Measurements from ENCODE around the gene NKTR.

NKTR gene

GRCh38 chr3:42660898-42661297 lies 60.4 kb downstream of the NKTR start:
- Mint-ChIP-seq H3K9me3 (no peaks in the 10 kb centered on the region), H3K4me3 (no peak overlapping the region), H3K36me3 (no peaks in the 10 kb centered on the region), H3K4me1 (peaks cover 17% of the 10 kb centered on the region), H3K27ac (peak overlapping the region; percentile 11)
- ATAC-seq, result peak; percentile 27
- no peak for DNase-seq (ENCODE audit: low spot score in 2 of 2)

GRCh38 chr3:42661593-42662022 lies 61.1 kb downstream of the NKTR start:
- H3K27ac Mint-ChIP-seq, result peak overlapping the region; percentile 11
- peak in 1 of 2 donors; percentile 45 for DNase-seq (ENCODE audit: low spot score in 2 of 2)
- ATAC-seq, result no peak
- H3K4me1 Mint-ChIP-seq, result peaks cover 10% of the 10 kb centered on the region
- H3K4me3 Mint-ChIP-seq, result no peak overlapping the region
- no peaks in the 10 kb centered on the region for H3K36me3 Mint-ChIP-seq
- H3K9me3 Mint-ChIP-seq, result no peaks in the 10 kb centered on the region

- DNase-seq (ENCODE audit: low spot score in 2 of 2) (no peak), ATAC-seq (no peak)
- H3K4me3 Mint-ChIP-seq, result no peak overlapping the region
- H3K4me1 Mint-ChIP-seq, result peaks cover 10% of the 10 kb centered on the region
- no peaks in the 10 kb centered on the region for H3K9me3 Mint-ChIP-seq
- H3K36me3 Mint-ChIP-seq, result no peaks in the 10 kb centered on the region
- no peak overlapping the region for H3K27ac Mint-ChIP-seq
Measured at GRCh38 chr3:42662037-42662812, 61.7 kb downstream of the NKTR start.

- no peak overlapping the region for H3K27ac Mint-ChIP-seq
- ATAC-seq, result no peak
- no peak for DNase-seq (ENCODE audit: low spot score in 2 of 2)
- peaks cover 10% of the 10 kb centered on the region for H3K4me1 Mint-ChIP-seq
- H3K9me3 Mint-ChIP-seq, result no peaks in the 10 kb centered on the region
- H3K36me3 Mint-ChIP-seq, result no peaks in the 10 kb centered on the region
- H3K4me3 Mint-ChIP-seq, result no peak overlapping the region
Measured at GRCh38 chr3:42662813-42663535, 62.5 kb downstream of the NKTR start.

GRCh38 chr3:42663581-42664437 lies 63.3 kb downstream of the NKTR start:
- Mint-ChIP-seq H3K36me3 (no peaks in the 10 kb centered on the region), H3K4me3 (no peak overlapping the region), H3K4me1 (peaks cover 10% of the 10 kb centered on the region), H3K27ac (no peak overlapping the region), H3K9me3 (no peaks in the 10 kb centered on the region)
- no peak for ATAC-seq
- no peak for DNase-seq (ENCODE audit: low spot score in 2 of 2)

GRCh38 chr3:42664438-42664803 lies 63.9 kb downstream of the NKTR start:
- H3K9me3 Mint-ChIP-seq, result no peaks in the 10 kb centered on the region
- no peaks in the 10 kb centered on the region for H3K36me3 Mint-ChIP-seq
- DNase-seq (ENCODE audit: low spot score in 2 of 2), result no peak
- peaks cover 10% of the 10 kb centered on the region for H3K4me1 Mint-ChIP-seq
- no peak overlapping the region for H3K4me3 Mint-ChIP-seq
- no peak for ATAC-seq
- H3K27ac Mint-ChIP-seq, result no peak overlapping the region

GRCh38 chr3:42665050-42665878 lies 64.8 kb downstream of the NKTR start:
- no peak for ATAC-seq

GRCh38 chr3:42666022-42666421 lies 65.5 kb downstream of the NKTR start:
- H3K36me3 Mint-ChIP-seq, result no peaks in the 10 kb centered on the region
- H3K4me3 Mint-ChIP-seq, result no peak overlapping the region
- H3K9me3 Mint-ChIP-seq, result no peaks in the 10 kb centered on the region

More at GRCh38 chr3:42665050-42665878, 64.8 kb downstream of the NKTR start:
- no peak overlapping the region for H3K27ac Mint-ChIP-seq
- no peaks in the 10 kb centered on the region for H3K9me3 Mint-ChIP-seq
- no peaks in the 10 kb centered on the region for H3K36me3 Mint-ChIP-seq
- DNase-seq (ENCODE audit: low spot score in 2 of 2), result no peak
- H3K4me3 Mint-ChIP-seq, result no peak overlapping the region
- H3K4me1 Mint-ChIP-seq, result peaks cover 6% of the 10 kb centered on the region

GRCh38 chr3:42666577-42666998 lies 66.1 kb downstream of the NKTR start:
- Mint-ChIP-seq H3K36me3 (no peaks in the 10 kb centered on the region), H3K9me3 (no peaks in the 10 kb centered on the region), H3K4me1 (no peaks in the 10 kb centered on the region), H3K27ac (peak overlapping the region; percentile 12), H3K4me3 (no peak overlapping the region)
- DNase-seq (ENCODE audit: low spot score in 2 of 2), result no peak
- no peak for ATAC-seq

More at GRCh38 chr3:42666022-42666421, 65.5 kb downstream of the NKTR start:
- peak overlapping the region; percentile 12 for H3K27ac Mint-ChIP-seq
- H3K4me1 Mint-ChIP-seq, result no peaks in the 10 kb centered on the region
- DNase-seq (ENCODE audit: low spot score in 2 of 2) (no peak), ATAC-seq (no peak)

GRCh38 chr3:42667096-42667522 lies 66.6 kb downstream of the NKTR start:
- Mint-ChIP-seq H3K36me3 (no peaks in the 10 kb centered on the region), H3K4me1 (no peaks in the 10 kb centered on the region), H3K4me3 (no peak overlapping the region), H3K9me3 (no peaks in the 10 kb centered on the region), H3K27ac (no peak overlapping the region)
- ATAC-seq, result no peak
- no peak for DNase-seq (ENCODE audit: low spot score in 2 of 2)

- Mint-ChIP-seq H3K27ac (no peak overlapping the region), H3K36me3 (no peaks in the 10 kb centered on the region), H3K4me1 (no peaks in the 10 kb centered on the region), H3K9me3 (no peaks in the 10 kb centered on the region), H3K4me3 (no peak overlapping the region)
- DNase-seq (ENCODE audit: low spot score in 2 of 2) (no peak), ATAC-seq (no peak)
Measured at GRCh38 chr3:42667523-42668412, 67.3 kb downstream of the NKTR start.

- H3K36me3 Mint-ChIP-seq, result no peaks in the 10 kb centered on the region
- DNase-seq (ENCODE audit: low spot score in 2 of 2) (no peak), ATAC-seq (no peak)
- no peaks in the 10 kb centered on the region for H3K4me1 Mint-ChIP-seq
- no peak overlapping the region for H3K4me3 Mint-ChIP-seq
- no peaks in the 10 kb centered on the region for H3K9me3 Mint-ChIP-seq
- no peak overlapping the region for H3K27ac Mint-ChIP-seq
Measured at GRCh38 chr3:42668413-42668760, 67.9 kb downstream of the NKTR start.

- no peaks in the 10 kb centered on the region for H3K9me3 Mint-ChIP-seq
Measured at GRCh38 chr3:42668793-42669217, 68.3 kb downstream of the NKTR start.

GRCh38 chr3:42670051-42670576 lies 69.6 kb downstream of the NKTR start:
- H3K36me3 Mint-ChIP-seq, result no peaks in the 10 kb centered on the region
- no peak for DNase-seq (ENCODE audit: low spot score in 2 of 2)

More at GRCh38 chr3:42668793-42669217, 68.3 kb downstream of the NKTR start:
- no peaks in the 10 kb centered on the region for H3K36me3 Mint-ChIP-seq
- H3K4me3 Mint-ChIP-seq, result no peak overlapping the region
- DNase-seq (ENCODE audit: low spot score in 2 of 2), result no peak
- H3K27ac Mint-ChIP-seq, result no peak overlapping the region
- no peak for ATAC-seq
- no peaks in the 10 kb centered on the region for H3K4me1 Mint-ChIP-seq

More at GRCh38 chr3:42670051-42670576, 69.6 kb downstream of the NKTR start:
- no peaks in the 10 kb centered on the region for H3K4me1 Mint-ChIP-seq
- no peak for ATAC-seq
- H3K27ac Mint-ChIP-seq, result no peak overlapping the region
- H3K4me3 Mint-ChIP-seq, result no peak overlapping the region
- H3K9me3 Mint-ChIP-seq, result no peaks in the 10 kb centered on the region
